Stimulated activated CD8-positive, alpha-beta memory T cell treated with anti-CD3 and anti-CD28 coated beads, Interleukin-7, amount 100 ng/mL, for 1 hour (primary cell): Measurements from ENCODE around the gene KRT8.
"Not testable (repeated sequence)": the region's sequence is repeated elsewhere in the genome, so short reads cannot be mapped to it uniquely, and the experiment has no call there.

ENCODE experiments used
- DNase-seq, 2 donors: peaks; one replicate each; pipeline ENCODE4 v3.0.0-alpha.2; 2020; ENCODE audit warnings: low read depth in 2 of 2

The KRT8 gene

GRCh38 chr12:52874573-52875435 is 30.1 kb downstream of the KRT8 start:
- no peak for DNase-seq

- DNase-seq, result peak; percentile 21 to 28
Observed at GRCh38 chr12:52873832-52874572, 30.9 kb downstream of the KRT8 start.

- DNase-seq, result no peak
Observed at GRCh38 chr12:52873513-52873831, 31.4 kb downstream of the KRT8 start.

- no peak for DNase-seq
Observed at GRCh38 chr12:52872644-52873389, 32.1 kb downstream of the KRT8 start.

GRCh38 chr12:52871291-52872039 is 33.4 kb downstream of the KRT8 start:
- DNase-seq, result no peak

- peak; percentile 59 to 77 for DNase-seq
Observed at GRCh38 chr12:52870361-52871290, 34.2 kb downstream of the KRT8 start.

- DNase-seq, result no peak
Observed at GRCh38 chr12:52867642-52868041, 37.2 kb downstream of the KRT8 start.

- DNase-seq, result no peak
Observed at GRCh38 chr12:52867152-52867551, 37.7 kb downstream of the KRT8 start.

GRCh38 chr12:52865090-52865944 is 39.6 kb downstream of the KRT8 start:
- no peak for DNase-seq

- DNase-seq, result no peak
Observed at GRCh38 chr12:52862023-52862422, 42.9 kb downstream of the KRT8 start.

- no peak for DNase-seq
Observed at GRCh38 chr12:52861511-52861910, 43.4 kb downstream of the KRT8 start.

- no peak for DNase-seq
Observed at GRCh38 chr12:52860102-52860823, 44.6 kb downstream of the KRT8 start.

- DNase-seq, result no peak
Observed at GRCh38 chr12:52857500-52857899, 47.4 kb downstream of the KRT8 start.

GRCh38 chr12:52856787-52857186 is 48.1 kb downstream of the KRT8 start:
- DNase-seq, result no peak

- DNase-seq, result not testable (repeated sequence)
Observed at GRCh38 chr12:52856077-52856476, 48.8 kb downstream of the KRT8 start.

- DNase-seq, result no peak
Observed at GRCh38 chr12:52851787-52852186, 53.1 kb downstream of the KRT8 start.

- no peak for DNase-seq
Observed at GRCh38 chr12:52850681-52851080, 54.2 kb downstream of the KRT8 start.

- DNase-seq, result no peak
Observed at GRCh38 chr12:52849511-52849910, 55.4 kb downstream of the KRT8 start.

GRCh38 chr12:52848661-52849255 is 56.1 kb downstream of the KRT8 start, which contains the start of gene KRT78:
KRT78 (minus strand) TSS chr12:52848994; CDS start chr12:52848930, 64 bp downstream.
- no peak for DNase-seq
